ENCODE measurements around the gene PRKN.

GRCh38 chr6:161948462-161948861 is 779.1 kb downstream of the PRKN start:
- TF ChIP-seq, protein P1, sequence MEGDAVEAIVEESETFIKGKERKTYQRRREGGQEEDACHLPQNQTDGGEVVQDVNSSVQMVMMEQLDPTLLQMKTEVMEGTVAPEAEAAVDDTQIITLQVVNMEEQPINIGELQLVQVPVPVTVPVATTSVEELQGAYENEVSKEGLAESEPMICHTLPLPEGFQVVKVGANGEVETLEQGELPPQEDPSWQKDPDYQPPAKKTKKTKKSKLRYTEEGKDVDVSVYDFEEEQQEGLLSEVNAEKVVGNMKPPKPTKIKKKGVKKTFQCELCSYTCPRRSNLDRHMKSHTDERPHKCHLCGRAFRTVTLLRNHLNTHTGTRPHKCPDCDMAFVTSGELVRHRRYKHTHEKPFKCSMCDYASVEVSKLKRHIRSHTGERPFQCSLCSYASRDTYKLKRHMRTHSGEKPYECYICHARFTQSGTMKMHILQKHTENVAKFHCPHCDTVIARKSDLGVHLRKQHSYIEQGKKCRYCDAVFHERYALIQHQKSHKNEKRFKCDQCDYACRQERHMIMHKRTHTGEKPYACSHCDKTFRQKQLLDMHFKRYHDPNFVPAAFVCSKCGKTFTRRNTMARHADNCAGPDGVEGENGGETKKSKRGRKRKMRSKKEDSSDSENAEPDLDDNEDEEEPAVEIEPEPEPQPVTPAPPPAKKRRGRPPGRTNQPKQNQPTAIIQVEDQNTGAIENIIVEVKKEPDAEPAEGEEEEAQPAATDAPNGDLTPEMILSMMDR (conservative IDR thresholded peaks at IDR 0.05), result no peak
- TF ChIP-seq EZH2 (IDR thresholded peaks at IDR 0.05; ENCODE audit: low read depth), result no peak
